Measurements from ENCODE around the gene DPP10. TPM values are rescaled to one million over a fixed set of nuclear protein-coding genes. Genes with fewer than 3 reads are reported as not detected.

DPP10 gene
- total RNA-seq, 1 experiment from 2014 or later = not detected

- Mint-ChIP-seq H3K36me3 (ENCODE audit: insufficient read depth, unreplicated experiment) (no peaks in the 10 kb centered on the region), H3K27ac (ENCODE audit: low read depth, unreplicated experiment) (no peak overlapping the region), H3K27me3 (ENCODE audit: insufficient read depth, unreplicated experiment) (peaks cover 10% of the 10 kb centered on the region), H3K9me3 (ENCODE audit: unreplicated experiment) (peaks cover 2% of the 10 kb centered on the region), H3K4me3 (ENCODE audit: unreplicated experiment) (no peak overlapping the region), H3K4me1 (ENCODE audit: insufficient read depth, unreplicated experiment) (no peaks in the 10 kb centered on the region)
- no peak for DNase-seq (ENCODE audit: unreplicated experiment)
- no peak for TF ChIP-seq CTCF (IDR thresholded peaks at IDR 0.05; ENCODE audit: unreplicated experiment)
- BruUV-seq (replicated peaks) = no TSS peak
- intact Hi-C loops (cut with micrococcal nuclease) = no loop called here
- ChIA-PET CTCF (interaction anchor here (0.5 kb wide), 1 partner anchor 15 kb away, joined by 3 read pairs; no protein-coding TSS in a partner anchor), POLR2A (no interaction called here)
These were observed 271.9 kb downstream of the DPP10 start for GRCh38 chr2:114714313-114714712.

GRCh38 chr2:114717049-114717448, 274.6 kb downstream of the DPP10 start:
- TF ChIP-seq CTCF (IDR thresholded peaks at IDR 0.05; ENCODE audit: unreplicated experiment) = no peak
- H3K27ac Mint-ChIP-seq (ENCODE audit: low read depth, unreplicated experiment) = no peak overlapping the region
- BruUV-seq (replicated peaks) = no TSS peak
- CTCF ChIA-PET = no interaction called here
- DNase-seq (ENCODE audit: unreplicated experiment) = no peak
- POLR2A ChIA-PET = no interaction called here
- no peaks in the 10 kb centered on the region for H3K36me3 Mint-ChIP-seq (ENCODE audit: insufficient read depth, unreplicated experiment)
- H3K9me3 Mint-ChIP-seq (ENCODE audit: unreplicated experiment) = no peaks in the 10 kb centered on the region
- H3K4me1 Mint-ChIP-seq (ENCODE audit: insufficient read depth, unreplicated experiment) = no peaks in the 10 kb centered on the region
- H3K4me3 Mint-ChIP-seq (ENCODE audit: unreplicated experiment) = no peak overlapping the region
- intact Hi-C loops (cut with micrococcal nuclease) = no loop called here
- H3K27me3 Mint-ChIP-seq (ENCODE audit: insufficient read depth, unreplicated experiment) = peaks cover 10% of the 10 kb centered on the region

- ChIA-PET POLR2A (interaction anchor here (0.7 to 1.0 kb wide), 2 partner anchors 89 to 1506 kb away, joined by 3 read pairs; no protein-coding TSS in a partner anchor), CTCF (interaction anchor here (0.6 kb wide), 2 partner anchors 232 to 1156 kb away, joined by 4 to 5 read pairs; no protein-coding TSS in a partner anchor)
- BruUV-seq (replicated peaks) = no TSS peak
- TF ChIP-seq CTCF (IDR thresholded peaks at IDR 0.05; ENCODE audit: unreplicated experiment) = no peak
- no peak for DNase-seq (ENCODE audit: unreplicated experiment)
- H3K36me3 Mint-ChIP-seq (ENCODE audit: insufficient read depth, unreplicated experiment) = no peaks in the 10 kb centered on the region
- no peaks in the 10 kb centered on the region for H3K4me1 Mint-ChIP-seq (ENCODE audit: insufficient read depth, unreplicated experiment)
- intact Hi-C loops (cut with micrococcal nuclease) = no loop called here
- no peak overlapping the region for H3K4me3 Mint-ChIP-seq (ENCODE audit: unreplicated experiment)
- no peaks in the 10 kb centered on the region for H3K27me3 Mint-ChIP-seq (ENCODE audit: insufficient read depth, unreplicated experiment)
- no peak overlapping the region for H3K27ac Mint-ChIP-seq (ENCODE audit: low read depth, unreplicated experiment)
- peaks cover 9% of the 10 kb centered on the region for H3K9me3 Mint-ChIP-seq (ENCODE audit: unreplicated experiment)
These were observed 282.0 kb downstream of the DPP10 start for GRCh38 chr2:114724454-114724853.

- H3K4me3 Mint-ChIP-seq (ENCODE audit: unreplicated experiment) = no peak overlapping the region
- ChIA-PET POLR2A (no interaction called here), CTCF (interaction anchor here (0.6 to 6.7 kb wide), 3 partner anchors 29 to 355 kb away, joined by 3 to 64 read pairs (median 3); no protein-coding TSS in a partner anchor)
- H3K27ac Mint-ChIP-seq (ENCODE audit: low read depth, unreplicated experiment) = no peak overlapping the region
- H3K4me1 Mint-ChIP-seq (ENCODE audit: insufficient read depth, unreplicated experiment) = no peaks in the 10 kb centered on the region
- BruUV-seq (replicated peaks) = no TSS peak
- DNase-seq (ENCODE audit: unreplicated experiment) = no peak
- H3K27me3 Mint-ChIP-seq (ENCODE audit: insufficient read depth, unreplicated experiment) = no peaks in the 10 kb centered on the region
- no peaks in the 10 kb centered on the region for H3K36me3 Mint-ChIP-seq (ENCODE audit: insufficient read depth, unreplicated experiment)
- H3K9me3 Mint-ChIP-seq (ENCODE audit: unreplicated experiment) = peaks cover 14% of the 10 kb centered on the region
- intact Hi-C loops (cut with micrococcal nuclease) = no loop called here
- no peak for TF ChIP-seq CTCF (IDR thresholded peaks at IDR 0.05; ENCODE audit: unreplicated experiment)
These were observed 284.6 kb downstream of the DPP10 start for GRCh38 chr2:114727012-114727411.

Measured in MCF 10A (cell line).